ENCODE measurements around the gene SH2D7. TPM values are rescaled to one million over a fixed set of nuclear protein-coding genes. Genes with fewer than 3 reads are reported as not detected.

Gene SH2D7
- total RNA-seq, 1 experiment from 2014 or later: not detected

- TF ChIP-seq FOXP4 (CRISPR knock-in tag; IDR thresholded peaks at IDR 0.05) (no peak), ZNF219 (CRISPR knock-in tag; IDR thresholded peaks at IDR 0.05; ENCODE audit: borderline replicate concordance) (no peak)
Observed at GRCh38 chr15:78142332-78142731, 50.0 kb downstream of the SH2D7 start (continued).

DNA sequence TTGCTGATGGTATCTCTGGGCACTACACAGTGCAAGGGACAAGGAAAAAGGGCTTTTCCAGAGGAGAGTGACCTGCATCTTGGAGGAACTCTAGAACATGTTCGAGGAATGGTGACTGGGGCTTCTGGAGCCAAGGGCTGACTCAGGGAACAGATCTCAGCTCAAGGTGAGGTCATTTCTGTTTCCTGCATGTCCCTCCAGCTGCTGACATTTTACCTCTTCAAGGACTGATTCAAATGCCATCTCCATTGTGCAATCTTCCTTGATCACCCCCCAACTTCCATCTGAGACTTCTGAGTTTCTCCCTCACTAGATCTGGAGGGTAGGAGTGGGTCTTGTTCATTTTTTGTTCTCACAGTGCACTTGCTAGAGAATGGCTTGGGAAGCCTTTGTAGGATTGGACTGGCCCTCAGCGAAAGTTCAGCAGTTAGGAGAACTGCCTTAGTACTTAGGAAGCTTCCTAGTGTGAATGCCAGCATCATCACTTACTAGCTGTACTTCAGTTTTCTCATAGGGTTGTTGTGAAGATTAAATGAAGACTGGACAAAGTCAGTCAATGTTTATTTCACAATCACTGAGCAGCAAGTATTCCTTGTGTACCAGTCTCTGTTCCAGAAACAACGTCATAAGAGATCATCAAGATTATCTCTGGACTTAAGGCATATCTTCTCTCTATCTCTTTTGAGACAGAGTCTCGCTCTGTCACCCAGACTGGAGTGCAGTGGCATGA is 54.2 kb downstream of the SH2D7 start:
- Mint-ChIP-seq H3K27ac (no peak overlapping the region), H3K27me3 (ENCODE audit: low read depth) (peaks cover 4% of the 10 kb centered on the region; the same call in 1 of the 2 replicates), H3K36me3 (no peaks in the 10 kb centered on the region), H3K4me3 (no peak overlapping the region; the same call in 1 of the 2 replicates), H3K4me1 (peaks cover 23% of the 10 kb centered on the region), H3K9me3 (no peaks in the 10 kb centered on the region)
- no peak for TF ChIP-seq TP53 (CRISPR knock-in tag; IDR thresholded peaks at IDR 0.05)
- TF ChIP-seq GRHL2 (CRISPR knock-in tag; IDR thresholded peaks at IDR 0.05; ENCODE audit: insufficient replicate concordance, severe bottlenecking): no peak
- DNase-seq (ENCODE audit: low spot score) (no peak), ATAC-seq (no peak)
- POLR2A ChIA-PET: no interaction called here
- CTCF ChIA-PET: no interaction called here

DNA sequence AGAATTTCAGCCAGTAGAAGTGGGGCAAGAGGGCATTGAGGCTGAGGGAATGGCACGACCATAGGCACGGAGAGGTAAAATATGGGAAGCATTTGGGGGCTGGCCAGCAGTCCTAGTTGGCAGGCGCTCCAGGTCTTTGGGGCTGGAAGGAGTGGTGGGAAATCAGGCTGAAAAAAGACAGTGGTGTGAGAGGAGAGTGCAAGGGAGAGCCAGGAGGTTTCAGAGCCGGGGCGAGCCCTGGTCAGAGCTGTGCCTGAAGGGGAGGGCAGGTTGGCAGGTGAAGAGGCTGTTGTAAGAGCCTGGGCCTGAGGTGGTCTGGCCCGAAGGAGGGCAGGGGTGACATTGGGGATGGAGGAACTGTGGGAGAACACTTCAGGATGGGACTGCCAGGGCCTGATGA is 55.2 kb downstream of the SH2D7 start:
- ChIA-PET POLR2A (no interaction called here), CTCF (interaction anchor here (0.9 to 2.7 kb wide), 4 partner anchors 12 to 87 kb away, joined by 3 to 24 read pairs (median 3); partner anchors contain the start of genes ACSBG1 and CIB2)
- Mint-ChIP-seq H3K4me3 (peak overlapping the region; percentile 98), H3K27me3 (ENCODE audit: low read depth) (peaks cover 4% of the 10 kb centered on the region; the same call in 1 of the 2 replicates), H3K36me3 (no peaks in the 10 kb centered on the region), H3K27ac (peak overlapping the region; percentile 55; the same call in 1 of the 2 replicates), H3K4me1 (peaks cover 23% of the 10 kb centered on the region), H3K9me3 (no peaks in the 10 kb centered on the region)
- no peak for ATAC-seq
- TF ChIP-seq ELF4 (CRISPR knock-in tag; IDR thresholded peaks at IDR 0.05; ENCODE audit: low read depth) (no peak), GRHL2 (CRISPR knock-in tag; IDR thresholded peaks at IDR 0.05; ENCODE audit: insufficient replicate concordance, severe bottlenecking) (no peak), ZBTB21 (CRISPR knock-in tag; IDR thresholded peaks at IDR 0.05; ENCODE audit: borderline replicate concordance) (no peak)
- no peak for DNase-seq (ENCODE audit: low spot score)

DNA sequence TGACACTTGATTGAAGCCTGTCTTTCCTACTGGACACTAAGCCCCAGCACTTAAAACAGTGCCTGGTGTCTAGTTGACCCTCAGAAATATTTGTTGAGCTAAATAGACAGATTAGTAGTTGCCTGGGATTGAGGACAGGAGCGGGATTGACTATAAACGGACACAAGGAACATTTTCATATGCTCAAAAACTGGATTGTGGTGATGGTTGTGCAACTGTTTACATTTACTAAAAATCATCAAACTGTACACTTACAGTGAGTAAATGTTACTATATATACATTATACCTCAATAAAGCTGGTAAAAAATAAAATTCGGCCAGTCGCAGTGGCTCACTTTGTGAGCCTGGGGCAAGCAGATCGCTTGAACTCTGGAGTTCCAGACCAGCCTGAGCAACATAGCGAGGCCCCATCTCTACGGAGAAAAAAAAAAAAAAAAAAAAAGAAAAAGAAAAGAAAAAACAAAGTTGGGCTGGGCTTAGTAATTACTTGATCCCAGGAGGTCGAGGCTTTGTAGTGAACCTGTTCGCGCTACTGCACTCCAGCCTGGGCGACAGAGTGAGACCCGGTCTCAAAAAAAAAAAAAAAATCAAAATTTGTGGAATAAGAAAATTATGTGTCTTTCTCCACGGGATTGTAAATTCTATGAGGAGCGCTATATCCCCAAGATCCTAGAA is 56.2 kb downstream of the SH2D7 start:
- TF ChIP-seq NFYB (CRISPR knock-in tag; conservative IDR thresholded peaks at IDR 0.05; ENCODE audit: low read depth) (0 out of 2 replicates have a peak, but pooled peaks have one; percentile 0), CTCF (IDR thresholded peaks at IDR 0.05) (no peak)
- H3K27ac Mint-ChIP-seq: peak overlapping the region; percentile 94
- no peaks in the 10 kb centered on the region for H3K9me3 Mint-ChIP-seq
- peak overlapping the region; percentile 98 for H3K4me3 Mint-ChIP-seq
- ChIA-PET POLR2A (interaction anchor here (0.6 to 1.9 kb wide), 4 partner anchors 9 to 668 kb away, joined by 4 to 12 read pairs (median 4); partner anchors contain the start of gene CIB2), CTCF (interaction anchor here (0.7 to 2.7 kb wide), 9 partner anchors 17 to 1113 kb away, joined by 3 to 24 read pairs (median 3); partner anchors contain the start of genes ACSBG1 and CIB2)
- ATAC-seq: peak; percentile 23
- H3K27me3 Mint-ChIP-seq (ENCODE audit: low read depth): peaks cover 4% of the 10 kb centered on the region; the same call in 1 of the 2 replicates
- DNase-seq (ENCODE audit: low spot score): no peak
- H3K36me3 Mint-ChIP-seq: no peaks in the 10 kb centered on the region
- H3K4me1 Mint-ChIP-seq: peaks cover 23% of the 10 kb centered on the region

DNA sequence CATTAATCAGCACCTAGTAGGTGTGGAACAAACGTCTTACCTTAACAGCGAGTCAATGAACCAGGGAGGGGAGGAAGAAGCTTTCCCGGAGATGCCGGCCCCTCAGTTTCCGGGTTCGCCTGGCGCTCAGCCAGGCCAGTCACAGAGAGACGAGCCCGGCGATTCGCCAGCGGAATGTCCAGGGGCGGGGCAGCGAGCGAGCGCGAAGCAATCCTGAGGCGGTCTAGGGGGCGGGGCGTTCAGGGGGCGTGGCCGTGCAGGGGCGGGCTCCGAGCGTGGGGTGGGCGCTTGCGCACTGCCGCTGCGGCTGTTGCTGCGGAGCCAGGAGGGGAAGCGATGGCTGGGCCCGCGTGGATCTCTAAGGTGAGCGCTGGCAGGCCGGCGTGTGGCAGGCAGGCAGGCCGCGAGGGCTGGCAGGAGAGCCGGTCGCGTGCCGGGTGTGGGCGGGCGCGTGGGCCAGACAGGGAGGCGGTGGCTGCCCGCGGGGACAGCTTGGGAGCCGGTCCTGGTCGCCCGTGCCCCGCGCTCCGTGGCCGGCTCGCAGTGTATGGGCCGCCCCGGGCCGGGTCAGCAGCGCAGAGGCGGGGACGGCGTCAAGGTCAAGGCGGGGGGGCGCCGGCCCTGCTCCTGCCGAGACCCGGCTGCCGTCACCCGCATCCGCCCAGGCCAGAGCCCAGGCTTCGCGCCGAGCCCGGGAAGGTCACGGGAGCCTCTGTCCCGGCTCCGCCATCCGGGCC is 56.9 kb downstream of the SH2D7 start, which contains the start of gene IDH3A:
Gene IDH3A, plus strand, starts transcription at position 295 of the 737 bp plus-strand sequence. Its CDS starts 42 bp downstream, at position 337.
- Mint-ChIP-seq H3K27me3 (ENCODE audit: low read depth) (peaks cover 4% of the 10 kb centered on the region; the same call in 1 of the 2 replicates), H3K9me3 (no peaks in the 10 kb centered on the region), H3K27ac (peak within 1 kb of the TSS; percentile 94), H3K4me1 (peaks cover 23% of the 10 kb centered on the region), H3K4me3 (peak within 1 kb of the TSS; percentile 98), H3K36me3 (no peaks in the 10 kb centered on the region)
- ChIA-PET CTCF (interaction anchor here (0.7 to 2.7 kb wide), 8 partner anchors 10 to 1114 kb away, joined by 3 to 24 read pairs (median 4); partner anchors contain the start of gene CIB2), POLR2A (interaction anchor here (0.6 to 1.9 kb wide), 5 partner anchors 10 to 668 kb away, joined by 3 to 12 read pairs (median 4); partner anchors contain the start of genes CIB2 and SKIC8)
- ATAC-seq (peak; percentile 97), DNase-seq (ENCODE audit: low spot score) (peak; percentile 99)
- no peak for TF ChIP-seq ZNF138 (CRISPR knock-in tag; conservative IDR thresholded peaks at IDR 0.05)
- no peak for TF ChIP-seq NFE2L1 (CRISPR knock-in tag; IDR thresholded peaks at IDR 0.05)
- peak; percentile 60; the same call in 1 of the 2 replicates for TF ChIP-seq FOXP4 (CRISPR knock-in tag; IDR thresholded peaks at IDR 0.05)
- TF ChIP-seq ZNF317 (CRISPR knock-in tag; IDR thresholded peaks at IDR 0.05; ENCODE audit: borderline replicate concordance, low read depth): no peak
- TF ChIP-seq MAX (CRISPR knock-in tag; IDR thresholded peaks at IDR 0.05): no peak
- TF ChIP-seq ATF6 (CRISPR knock-in tag; IDR thresholded peaks at IDR 0.05): no peak
